Ishikawa (cell line): Measurements from ENCODE around the gene FOXP1.

ENCODE experiments used
- CEBPB ChIP-seq: IDR thresholded peaks from 2 replicates; pipeline ENCODE4 v1.6.1; 2012
- RAD21 ChIP-seq: IDR thresholded peaks from 2 replicates; pipeline ENCODE4 v1.6.1; 2012; ENCODE audit warnings: low read depth
- TAF1 ChIP-seq: IDR thresholded peaks from 2 replicates; pipeline ENCODE4 v1.6.1; 2012; ENCODE audit warnings: low read depth, mild to moderate bottlenecking
- YY1 ChIP-seq: IDR thresholded peaks from 2 replicates; pipeline ENCODE4 v1.6.1; 2012; ENCODE audit warnings: low read depth
- ZBTB7A ChIP-seq: IDR thresholded peaks from 2 replicates; pipeline ENCODE4 v1.6.1; 2012; ENCODE audit warnings: low read depth
- TF ChIP-seq, protein P1 (sequence below): IDR thresholded peaks from 2 replicates; pipeline ENCODE4 v1.6.1; 2012; ENCODE audit warnings: low read depth, mild to moderate bottlenecking
- TF ChIP-seq, protein P2 (sequence below): IDR thresholded peaks from 2 replicates; pipeline ENCODE4 v1.6.1; 2012

DNA sequence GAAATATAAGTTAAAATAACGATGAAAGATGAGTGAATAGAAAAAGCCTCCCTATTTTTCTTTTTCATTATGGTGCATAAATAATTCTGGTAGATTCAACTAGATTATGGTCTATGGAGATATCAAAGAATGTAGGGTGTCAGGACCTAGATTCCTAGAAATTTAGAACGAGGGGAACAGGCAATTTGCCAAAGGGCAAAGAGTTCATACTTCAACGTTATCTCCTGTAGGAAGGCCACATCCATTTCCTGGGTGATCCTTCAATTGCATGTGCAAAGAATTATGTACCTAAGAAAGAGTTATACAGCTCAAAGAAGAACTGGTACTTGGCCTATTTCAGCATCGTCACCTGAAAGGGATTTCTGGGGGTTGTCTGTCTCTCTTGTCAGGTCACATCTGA lies 351.8 kb downstream of the FOXP1 start:
- TF ChIP-seq ZBTB7A (no peak), RAD21 (no peak), CEBPB (no peak), YY1 (no peak), TAF1 (no peak)
- TF ChIP-seq, protein P1, sequence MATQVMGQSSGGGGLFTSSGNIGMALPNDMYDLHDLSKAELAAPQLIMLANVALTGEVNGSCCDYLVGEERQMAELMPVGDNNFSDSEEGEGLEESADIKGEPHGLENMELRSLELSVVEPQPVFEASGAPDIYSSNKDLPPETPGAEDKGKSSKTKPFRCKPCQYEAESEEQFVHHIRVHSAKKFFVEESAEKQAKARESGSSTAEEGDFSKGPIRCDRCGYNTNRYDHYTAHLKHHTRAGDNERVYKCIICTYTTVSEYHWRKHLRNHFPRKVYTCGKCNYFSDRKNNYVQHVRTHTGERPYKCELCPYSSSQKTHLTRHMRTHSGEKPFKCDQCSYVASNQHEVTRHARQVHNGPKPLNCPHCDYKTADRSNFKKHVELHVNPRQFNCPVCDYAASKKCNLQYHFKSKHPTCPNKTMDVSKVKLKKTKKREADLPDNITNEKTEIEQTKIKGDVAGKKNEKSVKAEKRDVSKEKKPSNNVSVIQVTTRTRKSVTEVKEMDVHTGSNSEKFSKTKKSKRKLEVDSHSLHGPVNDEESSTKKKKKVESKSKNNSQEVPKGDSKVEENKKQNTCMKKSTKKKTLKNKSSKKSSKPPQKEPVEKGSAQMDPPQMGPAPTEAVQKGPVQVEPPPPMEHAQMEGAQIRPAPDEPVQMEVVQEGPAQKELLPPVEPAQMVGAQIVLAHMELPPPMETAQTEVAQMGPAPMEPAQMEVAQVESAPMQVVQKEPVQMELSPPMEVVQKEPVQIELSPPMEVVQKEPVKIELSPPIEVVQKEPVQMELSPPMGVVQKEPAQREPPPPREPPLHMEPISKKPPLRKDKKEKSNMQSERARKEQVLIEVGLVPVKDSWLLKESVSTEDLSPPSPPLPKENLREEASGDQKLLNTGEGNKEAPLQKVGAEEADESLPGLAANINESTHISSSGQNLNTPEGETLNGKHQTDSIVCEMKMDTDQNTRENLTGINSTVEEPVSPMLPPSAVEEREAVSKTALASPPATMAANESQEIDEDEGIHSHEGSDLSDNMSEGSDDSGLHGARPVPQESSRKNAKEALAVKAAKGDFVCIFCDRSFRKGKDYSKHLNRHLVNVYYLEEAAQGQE: no peak
- TF ChIP-seq, protein P2, sequence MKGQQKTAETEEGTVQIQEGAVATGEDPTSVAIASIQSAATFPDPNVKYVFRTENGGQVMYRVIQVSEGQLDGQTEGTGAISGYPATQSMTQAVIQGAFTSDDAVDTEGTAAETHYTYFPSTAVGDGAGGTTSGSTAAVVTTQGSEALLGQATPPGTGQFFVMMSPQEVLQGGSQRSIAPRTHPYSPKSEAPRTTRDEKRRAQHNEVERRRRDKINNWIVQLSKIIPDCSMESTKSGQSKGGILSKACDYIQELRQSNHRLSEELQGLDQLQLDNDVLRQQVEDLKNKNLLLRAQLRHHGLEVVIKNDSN: no peak
